HG03196 (cell line): ENCODE data around the gene KIF1C.
A peak's percentile ranks its signal among the peaks of the same experiment; 100 is the strongest.

ENCODE experiments used
- ATAC-seq: cut with Tn5 transposase; IDR thresholded peaks from one replicate; pipeline ENCODE4 v1.9.1; 2021; ENCODE audit not compliant: unreplicated experiment

KIF1C gene

DNA sequence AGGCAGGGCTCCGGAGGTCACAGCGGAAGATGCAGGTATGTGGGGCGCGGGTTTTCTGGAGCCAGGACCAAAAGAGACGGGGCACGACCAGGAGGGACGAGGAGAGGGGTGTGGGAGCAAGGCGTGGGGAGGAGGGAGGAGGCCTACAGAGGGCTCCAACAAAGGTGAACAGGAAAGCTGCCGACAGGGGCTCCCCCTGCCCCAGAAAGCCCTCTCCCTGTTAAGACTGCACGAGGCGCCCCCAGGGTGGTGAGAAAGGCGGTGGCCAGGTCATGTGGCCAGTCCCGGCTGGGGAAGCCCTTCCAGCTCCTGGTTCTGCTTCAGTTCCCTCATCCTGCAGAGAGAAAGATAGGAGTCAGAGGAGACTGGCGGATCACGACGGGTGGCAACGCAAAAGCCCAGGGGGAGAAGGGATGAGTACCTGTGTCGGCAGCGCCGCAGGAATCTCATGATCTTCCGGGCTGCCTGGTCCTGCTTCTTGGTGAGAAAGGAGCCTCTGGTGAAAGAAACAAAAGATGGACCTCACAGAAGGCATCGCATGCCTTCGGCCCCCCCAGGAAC is 29.2 kb upstream of the KIF1C start:
- no peak for ATAC-seq

DNA sequence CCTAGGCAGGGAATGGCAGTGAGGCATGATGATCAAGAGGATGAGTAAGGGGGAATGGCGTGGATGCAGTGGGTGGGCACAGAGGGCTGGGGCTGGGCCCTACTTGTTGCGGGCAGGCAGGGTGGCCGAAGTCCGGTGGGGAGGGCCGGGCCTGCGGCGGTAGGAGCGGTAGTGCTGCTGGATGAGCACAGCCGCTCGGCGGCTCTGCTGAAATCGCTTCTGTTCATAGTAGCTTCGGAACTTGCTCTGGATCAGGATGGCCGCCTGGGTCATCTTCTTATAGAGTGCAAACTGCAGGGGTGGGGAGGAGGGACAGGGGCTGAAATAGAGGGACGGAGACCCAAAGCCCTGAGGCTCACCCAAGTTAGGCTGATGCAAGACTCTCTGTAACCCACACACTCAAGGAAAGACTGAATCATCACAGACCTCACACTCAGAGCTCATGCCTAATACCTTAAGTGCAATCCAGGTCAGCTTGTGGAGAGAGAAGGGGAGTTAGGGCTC is 28.7 kb upstream of the KIF1C start:
- ATAC-seq = no peak

DNA sequence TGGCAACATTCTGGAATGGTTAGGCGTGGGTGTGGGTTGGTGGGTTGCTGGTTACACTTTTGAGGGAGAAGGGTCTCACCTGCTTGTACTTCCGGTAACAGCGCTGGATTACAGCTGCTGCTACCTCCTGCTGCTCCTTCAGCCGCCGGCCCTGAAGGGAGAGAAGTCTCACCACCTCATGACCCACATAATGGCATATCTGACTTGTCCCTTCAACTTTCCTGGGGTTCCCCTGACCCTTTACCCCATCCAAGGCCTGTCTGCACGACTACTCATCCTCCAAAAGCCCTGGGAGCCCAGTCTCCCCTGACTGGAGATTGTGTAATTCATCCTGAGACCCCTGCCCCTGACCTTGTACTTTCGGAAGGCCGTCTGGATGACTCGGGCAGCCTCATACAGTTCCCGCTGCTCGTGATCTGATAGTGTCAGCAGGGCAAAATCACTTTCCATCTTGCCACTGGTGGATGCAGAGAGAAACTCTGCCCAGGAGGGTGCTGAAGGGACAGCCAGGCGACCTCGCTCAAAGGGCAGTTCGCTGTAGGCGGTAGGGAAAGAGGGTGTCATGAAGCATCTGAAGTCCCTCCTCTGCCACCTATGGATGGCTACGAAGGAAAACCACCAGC is 28.1 kb upstream of the KIF1C start:
- ATAC-seq = no peak

DNA sequence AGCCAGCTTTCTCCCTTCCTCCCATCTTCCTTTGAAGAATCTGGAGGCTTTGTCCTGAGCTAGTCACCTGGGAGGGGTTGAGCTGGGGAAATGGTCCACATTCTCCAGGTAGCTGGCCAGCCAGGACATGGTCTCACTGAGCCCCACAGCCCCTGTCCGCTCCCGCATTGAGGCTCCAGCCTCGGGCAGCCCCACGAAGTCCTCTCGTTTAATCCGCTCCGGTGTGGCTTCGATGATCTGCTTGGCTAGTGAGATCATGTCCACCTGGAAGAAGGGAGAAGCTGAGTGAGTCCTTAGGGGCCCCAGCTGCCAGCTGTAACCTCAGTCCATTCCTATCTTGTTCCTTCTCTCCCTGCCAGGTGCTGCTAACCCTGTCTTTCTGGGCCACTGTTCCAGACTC is 27.5 kb upstream of the KIF1C start:
- ATAC-seq = no peak

DNA sequence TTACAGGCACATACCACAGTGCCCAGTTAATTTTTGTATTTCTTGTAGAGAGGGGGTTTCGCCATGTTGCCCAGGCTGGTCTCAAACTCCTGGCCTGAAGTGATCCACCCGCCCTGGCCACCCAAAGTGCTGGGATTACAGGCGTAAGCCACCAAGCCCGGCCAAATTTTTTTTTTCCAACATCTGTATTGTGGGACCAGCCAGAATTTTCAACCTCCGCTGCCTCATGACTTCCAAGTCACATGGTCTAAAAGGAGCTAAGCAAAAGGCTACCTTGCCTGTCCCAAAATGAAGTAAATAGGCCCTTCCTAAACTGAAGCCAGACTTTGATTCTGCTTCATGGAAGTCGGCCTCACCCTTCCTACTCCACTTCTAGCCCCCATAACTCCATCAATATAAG is 25.9 kb upstream of the KIF1C start:
- no peak for ATAC-seq

DNA sequence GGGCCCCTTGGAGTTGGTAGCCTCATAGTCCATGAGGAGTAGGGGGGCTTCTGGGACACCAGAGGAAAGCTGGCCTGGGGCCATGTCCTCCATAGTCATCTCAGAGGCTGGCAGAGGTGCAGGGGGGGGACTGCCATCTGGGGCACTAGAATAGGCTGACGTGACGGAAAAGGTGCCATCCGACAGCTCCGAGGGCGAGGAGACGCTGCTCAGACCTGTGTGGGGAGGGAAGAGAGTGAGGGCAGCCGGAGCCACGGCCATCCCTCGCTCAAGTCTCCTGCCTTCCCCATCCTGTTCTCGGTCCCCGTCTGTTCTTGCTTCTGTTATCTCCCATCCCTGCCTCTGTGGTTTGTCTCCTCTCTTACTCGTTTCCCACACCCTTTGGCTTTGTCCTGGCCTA is 25.4 kb upstream of the KIF1C start:
- no peak for ATAC-seq

DNA sequence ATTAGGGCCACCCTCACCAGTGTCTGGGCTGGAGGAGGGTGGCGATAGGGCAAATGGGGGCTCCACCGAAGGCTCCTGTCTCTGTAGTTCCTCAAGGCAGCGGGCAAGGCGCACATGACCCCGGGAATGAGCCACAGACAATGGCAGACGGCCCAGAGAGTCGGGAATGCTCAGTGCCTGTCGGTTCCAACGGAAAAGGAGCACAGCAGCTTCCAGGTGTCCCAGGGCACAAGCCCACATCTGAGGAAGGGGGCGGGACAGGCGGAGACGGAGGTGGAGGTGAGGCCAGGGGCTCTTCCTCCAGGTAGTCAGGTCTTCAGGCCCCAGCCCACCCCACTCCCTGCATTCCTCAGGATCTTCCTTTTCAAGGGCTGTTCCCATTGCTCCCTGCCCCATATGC is 25.0 kb upstream of the KIF1C start:
- no peak for ATAC-seq

DNA sequence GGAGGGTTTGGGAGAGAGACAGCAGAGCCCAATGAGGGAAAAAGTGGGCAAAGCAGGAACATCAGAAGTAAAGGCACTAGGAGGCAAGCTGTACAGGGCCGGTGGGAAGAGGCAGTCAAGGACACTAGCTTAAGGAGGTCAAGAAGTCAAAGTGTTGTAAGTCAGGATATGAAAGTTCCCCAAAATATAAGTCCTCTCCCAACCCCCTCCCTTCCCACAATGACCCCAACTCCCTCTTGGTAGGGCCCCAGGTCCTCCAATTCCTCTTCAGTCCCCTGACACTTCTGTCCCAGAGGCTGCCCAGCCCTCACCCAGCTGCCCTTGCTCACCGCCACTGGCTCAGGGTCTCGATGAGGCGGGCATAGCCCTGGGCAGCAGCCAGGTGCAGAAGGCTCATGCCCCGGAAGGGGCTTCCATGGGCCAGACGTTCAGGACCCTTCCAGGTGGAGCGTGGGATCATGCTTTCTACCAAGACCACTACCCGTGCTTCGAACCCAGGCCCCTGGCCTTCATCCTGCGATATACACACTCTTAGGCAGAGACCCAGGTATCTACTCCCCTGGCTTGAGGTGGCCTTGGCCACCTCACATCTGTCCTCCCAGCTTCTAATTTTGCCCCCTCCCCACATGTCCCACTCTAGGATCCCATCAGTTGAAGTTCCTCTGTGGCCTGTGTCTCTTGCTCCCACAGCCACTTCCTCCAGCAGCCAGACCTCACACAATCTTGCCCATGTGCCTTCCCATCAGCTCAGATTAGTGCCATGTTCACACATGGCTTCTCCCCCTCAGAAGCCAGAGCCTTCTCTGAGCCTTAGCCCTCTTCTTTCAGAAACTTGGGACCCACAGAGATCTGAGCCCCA is 24.3 kb upstream of the KIF1C start:
- ATAC-seq = no peak

DNA sequence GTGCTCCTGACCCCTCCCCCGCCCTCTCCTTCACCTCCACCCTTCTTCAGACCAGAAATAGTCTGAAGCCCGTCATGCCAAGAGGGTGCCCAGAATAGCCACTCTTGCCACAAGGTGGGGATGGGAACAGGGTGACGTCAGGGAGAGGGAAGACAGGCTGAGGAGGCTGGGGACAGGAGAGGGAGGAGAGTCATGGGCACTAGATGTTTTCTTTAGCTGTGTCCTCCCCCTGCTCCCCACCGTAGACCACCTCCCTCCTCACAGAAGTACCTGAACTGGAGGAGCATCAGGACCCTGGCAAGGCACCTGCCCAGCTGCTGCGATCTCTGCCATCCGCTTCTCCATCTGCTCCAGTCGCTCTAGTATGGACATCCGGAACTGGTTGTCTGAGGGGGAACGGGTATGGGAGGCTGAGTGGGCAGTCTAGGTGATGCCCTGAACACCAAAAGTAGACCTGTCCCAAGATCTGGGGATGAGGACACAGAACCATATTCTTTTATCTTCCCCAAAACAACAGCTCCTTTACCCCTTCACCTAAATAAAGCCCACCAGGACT is 23.6 kb upstream of the KIF1C start:
- no peak for ATAC-seq

DNA sequence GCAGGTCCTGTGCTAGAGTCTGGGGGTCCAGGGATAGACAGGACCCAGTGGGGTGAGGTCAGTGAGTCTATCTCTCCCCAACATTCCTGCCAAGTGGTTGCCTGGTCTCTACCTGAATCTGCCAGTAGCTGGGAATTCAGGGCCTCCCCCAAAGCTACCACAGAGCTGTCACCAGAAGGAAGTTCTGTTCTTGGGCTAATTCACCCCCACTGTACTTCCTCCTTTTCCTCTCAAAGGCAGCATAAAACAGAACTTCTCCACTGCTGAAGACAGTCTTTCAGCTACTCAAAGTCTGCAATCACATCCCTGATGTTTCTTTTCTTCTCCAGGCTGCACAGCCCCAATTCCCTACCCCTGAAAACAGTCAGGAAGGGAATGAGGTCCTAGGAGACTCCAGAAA is 19.0 kb upstream of the KIF1C start:
- no peak for ATAC-seq

DNA sequence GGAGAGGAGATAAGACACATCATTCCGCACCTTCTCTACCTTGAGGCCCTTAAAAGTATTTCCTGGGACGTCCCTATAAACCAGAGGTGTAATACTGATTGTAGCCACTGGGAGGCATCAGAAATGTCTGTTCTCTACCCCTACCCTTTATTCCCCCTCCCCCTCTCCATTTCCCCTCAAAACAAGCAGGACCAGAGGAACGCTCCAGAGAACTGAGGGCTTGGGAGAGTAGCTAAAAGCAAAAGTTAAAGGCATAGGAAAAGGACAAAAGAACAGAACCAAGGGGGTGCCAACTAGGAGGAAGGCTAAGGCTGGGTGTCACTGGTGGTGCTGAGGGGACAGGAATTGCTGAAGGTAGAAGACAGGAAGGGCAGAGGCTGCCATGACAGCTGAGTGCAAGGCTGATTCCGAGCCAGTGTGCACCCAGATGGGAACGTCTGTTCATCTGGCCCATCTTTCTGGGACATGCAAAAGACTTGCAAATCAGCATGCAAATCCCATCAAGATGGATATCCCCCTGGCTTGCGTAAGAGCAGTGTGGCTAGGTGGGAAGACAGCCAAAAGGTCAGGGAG is 17.0 kb upstream of the KIF1C start:
- ATAC-seq = no peak

DNA sequence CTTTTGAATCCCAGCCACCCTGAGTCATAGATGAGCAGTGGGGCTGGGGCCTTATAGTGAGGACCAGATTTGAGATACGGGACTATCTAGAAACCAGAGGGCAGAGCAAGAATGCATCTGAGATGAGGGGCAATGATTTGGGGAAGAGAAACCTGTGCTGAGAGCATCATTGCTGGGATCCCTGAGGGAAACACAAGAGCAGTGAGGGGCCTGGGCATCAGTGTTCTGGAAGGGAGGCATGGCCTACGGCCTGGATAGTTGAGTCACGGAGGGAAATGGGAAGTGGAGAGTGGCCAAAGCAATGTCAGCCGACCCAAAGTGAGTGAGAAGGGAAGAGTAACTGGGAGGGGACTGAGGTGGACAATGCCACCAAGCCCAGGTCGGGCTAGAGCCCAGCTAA is 15.4 kb upstream of the KIF1C start:
- no peak for ATAC-seq

DNA sequence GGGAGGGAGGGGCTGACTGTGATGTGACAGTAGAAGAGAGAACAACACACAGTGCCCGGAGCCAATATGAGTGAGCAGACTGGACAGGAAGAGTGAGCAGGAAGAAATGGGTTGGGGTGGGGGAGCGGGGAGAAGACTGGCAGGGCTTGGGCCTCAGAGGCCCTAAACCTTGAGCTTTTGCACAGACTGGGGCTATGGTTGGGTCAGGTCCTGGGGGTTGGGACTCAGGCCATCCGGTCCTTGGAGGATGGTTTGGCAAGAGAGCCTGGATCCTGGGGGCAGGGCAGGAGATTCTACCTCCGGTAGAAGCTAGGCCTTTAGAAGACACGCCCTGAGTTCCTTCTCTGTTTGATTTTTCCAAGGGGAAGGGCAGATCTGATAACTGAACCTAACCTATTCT is 11.3 kb upstream of the KIF1C start:
- ATAC-seq = no peak

DNA sequence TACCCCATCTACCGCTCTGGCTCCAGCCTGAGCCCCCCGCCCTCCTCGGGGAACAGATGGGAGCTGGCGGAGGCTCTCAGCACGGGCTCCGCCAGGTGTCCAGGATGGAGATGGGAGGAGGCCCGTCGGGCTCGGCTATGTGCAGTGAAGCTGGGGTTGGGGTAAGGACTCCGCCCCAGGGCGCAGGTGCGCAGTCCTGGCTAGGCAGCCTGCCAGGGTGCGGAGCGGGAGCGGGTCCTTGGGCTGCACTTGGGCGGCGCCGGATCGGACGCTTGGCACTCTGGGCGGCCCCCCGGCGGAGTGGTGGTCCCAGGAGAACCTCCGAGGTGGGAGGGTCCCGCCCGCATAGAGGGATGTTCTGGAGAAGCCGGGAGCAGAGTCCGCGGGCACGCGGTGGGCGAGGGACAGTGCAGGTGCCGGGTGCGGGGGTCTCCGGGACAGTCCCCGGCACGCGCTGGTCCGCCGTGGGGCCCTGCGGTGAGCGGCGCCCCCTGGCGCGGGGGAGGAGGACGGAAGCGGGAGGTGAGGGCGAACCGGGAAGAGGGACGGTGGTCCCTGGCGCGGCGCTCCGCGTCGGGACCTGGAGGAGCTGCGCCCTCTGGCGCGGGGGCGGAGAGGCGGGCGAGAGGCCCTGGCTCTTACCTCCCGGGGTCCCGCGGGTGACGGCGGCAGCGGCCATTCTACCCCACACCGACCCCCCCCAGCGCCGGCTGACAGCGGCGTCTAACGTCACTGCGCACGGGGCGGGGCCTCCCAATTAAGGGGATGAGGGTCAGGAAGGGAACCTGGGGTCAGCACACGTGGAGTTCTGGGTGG is 10.6 kb upstream of the KIF1C start, which contains the start of gene CAMTA2:
CAMTA2 (minus strand) TSS at position 725 of the 816 bp plus-strand sequence. CDS start 1,453 bp downstream, outside the sequence.
- peak; percentile 57 for ATAC-seq

DNA sequence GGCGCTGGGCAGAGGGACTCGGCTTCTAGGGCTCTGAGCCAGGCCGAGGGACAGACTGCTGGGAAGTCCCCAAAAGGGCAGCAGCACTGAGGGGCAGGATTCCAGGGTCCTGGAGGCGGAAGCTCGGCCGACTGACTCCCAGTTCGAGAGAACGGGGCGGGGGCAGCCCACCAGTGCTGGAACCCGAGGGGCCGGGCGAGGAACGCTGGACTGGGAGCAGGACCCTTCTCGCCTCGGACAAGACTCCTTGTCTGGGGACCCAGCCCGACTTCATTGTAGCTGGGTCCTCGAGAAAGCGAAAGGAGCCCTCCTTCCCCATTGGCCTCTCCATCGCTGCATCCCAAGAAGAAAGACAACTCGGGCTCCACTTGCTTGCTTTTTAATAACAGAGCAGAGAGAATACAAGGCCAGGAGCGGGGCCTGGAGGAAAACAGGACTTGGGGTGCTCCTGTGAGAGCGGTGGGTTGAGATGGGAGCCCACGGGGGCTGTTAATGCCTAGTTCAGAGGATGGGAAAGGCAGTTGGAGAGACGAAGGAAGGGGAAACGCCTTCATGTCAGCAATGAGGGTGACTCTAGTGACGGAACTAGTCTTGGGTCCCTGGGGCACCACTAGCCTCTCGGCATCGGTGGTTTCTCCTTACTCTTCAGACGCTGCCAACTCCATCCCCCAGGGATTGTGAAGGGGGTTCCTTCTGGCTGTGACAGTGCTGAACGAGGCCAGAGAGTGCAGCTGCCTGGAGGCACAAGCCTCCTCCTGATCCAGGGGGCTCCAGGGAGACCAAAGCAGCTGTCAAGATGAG is 9.8 kb upstream of the KIF1C start:
- no peak for ATAC-seq

DNA sequence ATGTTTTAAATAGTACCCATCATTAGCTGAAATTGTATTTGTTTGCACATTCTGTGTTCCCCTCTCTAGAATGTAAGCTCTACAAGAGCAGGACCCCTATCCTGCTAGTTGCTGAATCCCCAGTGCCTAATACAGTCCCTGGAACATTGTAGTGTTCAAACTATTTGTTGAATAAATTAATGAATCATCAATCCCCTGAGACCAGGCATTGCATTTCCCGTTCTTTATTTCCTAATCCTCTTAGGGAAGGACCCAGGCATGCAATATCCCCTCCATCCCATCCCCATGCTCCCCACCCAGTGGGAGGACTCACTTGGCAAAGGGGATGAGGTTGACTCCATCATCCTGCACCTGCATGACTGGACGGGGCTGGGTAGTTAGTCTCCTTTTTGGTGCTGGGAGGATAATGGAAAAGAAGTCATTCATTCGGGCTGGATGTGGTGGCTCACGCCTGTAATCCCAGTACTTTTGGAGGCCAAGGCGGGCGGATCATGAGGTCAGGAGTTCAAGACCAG is 3.6 kb upstream of the KIF1C start:
- ATAC-seq = no peak

DNA sequence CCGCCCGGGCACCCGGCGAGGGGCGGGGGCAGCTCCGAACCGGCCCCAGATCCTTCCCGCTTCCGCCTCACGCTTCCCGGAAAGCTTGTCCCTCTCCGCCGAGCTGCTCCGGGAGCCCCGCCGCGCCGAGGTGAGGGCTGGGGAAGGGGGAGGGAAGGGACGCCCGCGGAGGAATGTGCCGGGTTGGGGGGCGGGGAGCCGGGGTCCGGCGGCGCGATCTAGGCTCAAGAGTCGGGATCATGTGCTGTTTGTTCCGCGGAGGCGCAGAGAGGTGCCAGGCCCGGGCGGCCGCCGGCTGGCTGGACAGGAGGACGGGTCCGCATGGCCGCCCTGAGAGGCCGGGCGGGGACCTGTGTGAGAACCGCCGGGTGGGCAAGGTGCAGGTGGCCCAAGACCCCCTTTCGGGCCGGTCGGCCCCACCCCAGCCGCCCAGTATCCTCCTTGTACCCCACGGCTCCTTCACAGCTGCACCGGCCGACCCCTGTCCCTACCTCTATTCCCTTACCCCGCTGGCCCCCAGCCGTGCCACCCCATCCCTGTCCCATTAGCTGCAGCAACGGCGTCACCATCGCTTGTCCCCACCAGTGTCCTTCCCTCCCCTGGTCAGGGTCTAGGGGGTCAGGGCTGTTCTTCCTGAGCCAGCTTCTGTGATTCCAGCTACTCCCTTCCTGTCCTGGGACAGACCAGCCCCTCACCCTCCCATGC is 429 bp downstream of the KIF1C start:
- ATAC-seq = peak; percentile 6

DNA sequence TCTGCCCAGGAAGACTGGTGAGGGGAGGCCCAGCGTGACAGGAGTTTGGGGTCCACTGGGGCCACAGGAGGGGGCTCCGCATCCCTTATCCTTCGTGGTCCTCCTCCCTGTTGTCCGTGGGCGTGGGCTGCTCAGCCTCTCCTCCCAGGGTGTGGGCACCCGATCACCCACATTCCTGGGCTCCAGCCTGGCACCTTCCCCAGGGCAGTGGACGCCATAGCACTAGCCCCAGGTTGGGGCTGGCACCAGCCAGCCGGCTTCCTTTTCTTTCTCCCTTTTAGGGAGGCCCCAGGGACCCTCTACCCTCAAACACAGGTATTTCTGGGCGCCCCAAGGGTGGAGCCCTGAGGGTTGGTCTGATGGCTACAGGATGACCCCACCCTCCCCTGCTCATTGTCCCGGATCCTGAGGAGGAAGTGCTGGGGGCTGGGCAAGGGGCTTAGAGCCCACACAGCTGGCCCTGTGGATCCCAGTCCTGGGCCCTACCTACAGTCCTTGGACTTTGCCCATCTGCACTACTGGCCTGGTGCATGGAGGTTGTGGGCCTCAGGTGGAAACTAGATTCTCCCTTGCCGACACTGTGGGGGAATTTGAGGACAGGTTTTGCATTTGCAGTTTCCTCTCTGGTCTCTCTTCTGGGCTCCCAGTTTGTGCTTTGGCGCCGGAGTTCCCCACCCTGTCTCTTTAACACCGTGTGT is 1.1 kb downstream of the KIF1C start:
- no peak for ATAC-seq
